Subcutaneous adipose tissue (tissue), 4 donors: ENCODE data around the gene DAZAP1. TPM values are rescaled to one million over a fixed set of nuclear protein-coding genes. Genes with fewer than 3 reads are reported as not detected.

ENCODE experiments used
- CTCF ChIP-seq: fragments of 450-650 bp; IDR thresholded peaks from one replicate; pipeline ENCODE4 v1.5.1; 2016; ENCODE audit warnings: low read depth, mild to moderate bottlenecking, control low read depth, antibody characterized with exemption, moderate library complexity
- total RNA-seq, 4 donors: library from RNA; depleted of rRNA; stranded (reverse); fragments of >200 nt; gene quantifications; one replicate each; pipeline ENCODE4 v1.1.0, GENCODE V29; 2016

Gene DAZAP1
- total RNA-seq, 4 donors from 2014 or later, result 25.8 to 46.7 (median 33.6) TPM

- no peak for TF ChIP-seq CTCF
These were observed 52.1 kb downstream of the DAZAP1 start for GRCh38 chr19:1459479-1459878.

- no peak for TF ChIP-seq CTCF
These were observed 52.9 kb downstream of the DAZAP1 start for GRCh38 chr19:1460033-1460995.

- no peak for TF ChIP-seq CTCF
These were observed 54.5 kb downstream of the DAZAP1 start for GRCh38 chr19:1461862-1462261.

- no peak for TF ChIP-seq CTCF
These were observed 58.0 kb downstream of the DAZAP1 start for GRCh38 chr19:1465191-1466016.

GRCh38 chr19:1466018-1466460 lies 58.7 kb downstream of the DAZAP1 start:
- no peak for TF ChIP-seq CTCF

- no peak for TF ChIP-seq CTCF
These were observed 59.3 kb downstream of the DAZAP1 start for GRCh38 chr19:1466461-1467214.
